K562 (cell line): ENCODE results near the gene RRP9. TPM values are rescaled to one million over a fixed set of nuclear protein-coding genes. Genes with fewer than 3 reads are reported as not detected.

Experiments used
- ATAC-seq: fragments of 200-7000 bp; cut with Tn5 transposase; 3 replicates; pipeline ENCODE4 v1.9.1; 2020; ENCODE audit warnings: moderate library complexity
- BruUV-seq: library from RNA; stranded (reverse); fragments of 400-500 nt; replicated peaks from 2 replicates; lab custom pipeline; 2021; lab: Mats Ljungman, UMichigan
- CTCF ChIA-PET: fragments of 300-600 bp; formaldehyde crosslinking; extraction: SDS; loops from one replicate; lab custom pipeline; 2021; ENCODE audit warnings: low intra/inter-chr PET ratio; lab: Yijun Ruan, JAX
- POLR2A ChIA-PET: fragments of 300-600, 350-650 bp; sonication (Branson Sonifier 250); formaldehyde crosslinking; extraction: SDS; loops from one replicate; lab custom pipeline; 2021; ENCODE audit warnings: antibody characterized with exemption, inconsistent platforms; lab: Yijun Ruan, JAX
- DNase-seq, 4 experiments: peaks; one replicate each; pipeline versions ENCODE4 v3.0.0 to v3.0.0-alpha.2; 2011 to 2018; ENCODE audit warnings: low spot score in 3 of 4, mixed read lengths in 3 of 4; ENCODE audit errors: extremely low read depth in 1 of 4
- FAIRE-seq: peaks from 2 replicates; lab custom pipeline; 2011; peaks lifted over from hg19 to GRCh38; lab: Jason Lieb, UNC
- H2AFZ ChIP-seq: 2 replicates; pipeline ENCODE4 v1.6.0; 2011; ENCODE audit warnings: low read depth, low read length, control low read depth, inconsistent platforms
- H3K27ac ChIP-seq: fragments of 200-600 bp; 3 replicates; pipeline ENCODE4 v1.8.0; 2011; ENCODE audit warnings: low read depth, mild to moderate bottlenecking, control low read depth, inconsistent platforms, low read length, moderate library complexity, mixed read lengths; ENCODE audit errors: extremely low read depth
- H3K27me3 ChIP-seq, 2 experiments: fragments of 300-600 bp in 1 of 2; 2 replicates in 1 of 2; 3 replicates in 1 of 2; pipeline versions ENCODE4 v1.6.0 to v1.8.0; 2011; ENCODE audit warnings: inconsistent platforms in 2 of 2, low read length in 2 of 2, mild to moderate bottlenecking in 1 of 2, mixed read lengths in 1 of 2, moderate library complexity in 1 of 2; ENCODE audit not compliant: control insufficient read depth in 2 of 2, insufficient read depth in 2 of 2
- H3K36me3 ChIP-seq: fragments of 300-600 bp; 3 replicates; pipeline ENCODE4 v1.8.0; 2011; ENCODE audit warnings: mild to moderate bottlenecking, low read length, inconsistent platforms; ENCODE audit not compliant: control insufficient read depth, insufficient read depth
- H3K4me1 ChIP-seq, 2 experiments: fragments of 200-600 bp in 1 of 2; replicated peaks in 1 of 2; 2 replicates in 1 of 2; 3 replicates in 1 of 2; pipeline versions ENCODE4 v1.5.1 to v1.8.0; 2011; ENCODE audit warnings: inconsistent platforms in 2 of 2, low read length in 2 of 2, mild to moderate bottlenecking in 1 of 2, mixed read lengths in 1 of 2, moderate library complexity in 1 of 2; ENCODE audit not compliant: control insufficient read depth in 2 of 2, insufficient read depth in 2 of 2
- H3K4me2 ChIP-seq: 2 replicates; pipeline ENCODE4 v1.6.1; 2011; ENCODE audit warnings: low read length, control low read depth, inconsistent platforms, mixed read lengths; ENCODE audit not compliant: insufficient read depth
- H3K4me3 ChIP-seq: fragments of 200-600 bp; sonication (generic), shearing (Covaris generic); 2 replicates; pipeline ENCODE4 v1.5.1; 2016; ENCODE audit warnings: control low read depth, inconsistent platforms
- H3K79me2 ChIP-seq: fragments of 200-600 bp; 3 replicates; pipeline ENCODE4 v1.8.0; 2011; ENCODE audit warnings: low read length, inconsistent platforms; ENCODE audit not compliant: control insufficient read depth, insufficient read depth
- H3K9ac ChIP-seq, 2 experiments: 2 replicates each; pipeline versions ENCODE4 v1.6.0 to v1.6.1; 2011; ENCODE audit warnings: low read depth in 2 of 2, low read length in 2 of 2, control low read depth in 1 of 2, inconsistent platforms in 1 of 2, mild to moderate bottlenecking in 1 of 2, mixed read lengths in 1 of 2; ENCODE audit not compliant: insufficient read depth in 1 of 2
- H3K9me1 ChIP-seq: one replicate; pipeline ENCODE4 v1.6.0; 2011; ENCODE audit warnings: inconsistent platforms, mild to moderate bottlenecking, low read length, moderate library complexity; ENCODE audit not compliant: control insufficient read depth, insufficient read depth
- H3K9me3 ChIP-seq: replicated peaks from 2 replicates; pipeline ENCODE4 v1.5.1; 2011; ENCODE audit warnings: low read depth, low read length, inconsistent platforms; ENCODE audit not compliant: control insufficient read depth, insufficient read depth
- H4K20me1 ChIP-seq: replicated peaks from 2 replicates; pipeline ENCODE4 v1.6.1; 2011; ENCODE audit warnings: low read length, inconsistent platforms, mixed read lengths; ENCODE audit not compliant: control insufficient read depth, insufficient read depth
- BHLHE40 ChIP-seq: IDR thresholded peaks from 2 replicates; pipeline ENCODE4 v1.6.1; 2011; ENCODE audit warnings: low read length, improper control_type of control experiment
- CHD2 ChIP-seq: IDR thresholded peaks from 2 replicates; pipeline ENCODE4 v1.6.1; 2011; ENCODE audit warnings: low read depth, low read length
- CHD4 ChIP-seq: fragments of 200-600 bp; sonication (generic); IDR thresholded peaks from 3 replicates; pipeline ENCODE4 v1.6.1; 2012; ENCODE audit warnings: low read depth, mild to moderate bottlenecking, mixed read lengths, low read length, inconsistent platforms; ENCODE audit not compliant: insufficient read depth, insufficient replicate concordance, poor library complexity, severe bottlenecking
- FOXM1 ChIP-seq, 2 experiments: fragments of 450-650 bp in 1 of 2; sonication (generic) in 1 of 2; formaldehyde crosslinking in 1 of 2; IDR thresholded peaks; 2 replicates each; pipeline versions ENCODE4 v1.6.1 to v1.9.0; 2017 to 2022; ENCODE audit warnings: low read depth in 2 of 2, mild to moderate bottlenecking in 2 of 2, missing genetic modification reagents in 1 of 2, moderate library complexity in 1 of 2
- HCFC1 ChIP-seq: IDR thresholded peaks from 2 replicates; pipeline ENCODE4 v1.6.1; 2012; ENCODE audit warnings: low read depth, low read length, improper control_type of control experiment
- HDAC3 ChIP-seq: fragments of 450-650 bp; IDR thresholded peaks from 2 replicates; pipeline ENCODE4 v1.6.1; 2018; ENCODE audit warnings: borderline replicate concordance, mild to moderate bottlenecking, moderate library complexity; ENCODE audit not compliant: partially characterized antibody
- HNRNPUL1 ChIP-seq: fragments of 200-400 bp; formaldehyde crosslinking; IDR thresholded peaks from 2 replicates; pipeline ENCODE4 v1.6.1; 2017; ENCODE audit warnings: low read length
- ILF3 ChIP-seq: fragments of 450-650 bp; IDR thresholded peaks from 2 replicates; pipeline ENCODE4 v1.6.1; 2018; ENCODE audit warnings: antibody characterized with exemption, mild to moderate bottlenecking, moderate library complexity, borderline replicate concordance
- NCOA4 ChIP-seq: fragments of 450-650 bp; IDR thresholded peaks from 2 replicates; pipeline ENCODE4 v1.6.1; 2018; ENCODE audit warnings: mild to moderate bottlenecking; ENCODE audit not compliant: partially characterized antibody
- PML ChIP-seq: IDR thresholded peaks from 2 replicates; pipeline ENCODE4 v1.6.1; 2012; ENCODE audit warnings: low read length, inconsistent platforms
- RAD51 ChIP-seq: fragments of 450-650 bp; IDR thresholded peaks from 2 replicates; pipeline ENCODE4 v1.7.1; 2016; ENCODE audit warnings: low read depth, mild to moderate bottlenecking, borderline replicate concordance
- RBM39 ChIP-seq: fragments of 200-400 bp; formaldehyde crosslinking; optimal IDR thresholded peaks from 2 replicates; pipeline ENCODE3; 2018; ENCODE audit warnings: low read depth, low read length
- SREBF2 ChIP-seq: sonication (generic); formaldehyde crosslinking; IDR thresholded peaks from 2 replicates; pipeline ENCODE4 v1.4.0; 2020; ENCODE audit warnings: mild to moderate bottlenecking, missing genetic modification reagents
- WGBS: fragments of 100-300 bp; shearing (Covaris generic); methylation state at CpG from one replicate; pipeline ENCODE4 v1.1.6; 2016; ENCODE audit warnings: low coverage, mixed read lengths; ENCODE audit not compliant: insufficient coverage; ENCODE audit errors: missing lambda C conversion rate; 5-methylcytosine and 5-hydroxymethylcytosine counted together
- in situ Hi-C: fragments of 300-500 bp; cut with MboI; formaldehyde crosslinking; loops from 4 replicates; pipeline ENCODE4 v1.15.0; 2018; ENCODE audit warnings: inconsistent platforms, mixed read lengths
- intact Hi-C: fragments of 100-400 bp; cut with micrococcal nuclease; formaldehyde crosslinking; loops from 2 replicates; pipeline ENCODE4 v1.14.2; 2022
- polyA plus RNA-seq, 8 experiments: library from polyadenylated mRNA; depleted of rRNA in 4 of 8; stranded (reverse) in 5 of 8; unstranded in 3 of 8; fragments of >200 nt; fragmentation: Nextera tagmentation in 2 of 8; fragmentation: Illumina TruSeq in 1 of 8; extraction: Ambion mirVana in 2 of 8; extraction: Trizol in 1 of 8; gene quantifications; 2 replicates each; pipeline versions ENCODE4 v1.2.1 to v1.2.3, GENCODE V29; 2011 to 2014; ENCODE audit warnings: inconsistent platforms in 1 of 8, missing spikeins in 1 of 8
- total RNA-seq, 7 experiments: library from RNA; depleted of rRNA in 6 of 7; stranded (reverse); fragments of >200 nt in 6 of 7; fragmentation: Illumina TruSeq in 2 of 7; extraction: Trizol in 2 of 7; gene quantifications; 2 replicates each; pipeline versions ENCODE4 v1.2.1 to v1.2.3, GENCODE V29; 2011 to 2021; ENCODE audit warnings: low replicate concordance in 1 of 7
- TF ChIP-seq, protein P1 (sequence below): sonication (generic); formaldehyde crosslinking; IDR thresholded peaks from 2 replicates; pipeline ENCODE4 v1.8.0; 2023; ENCODE audit warnings: mild to moderate bottlenecking, missing genetic modification reagents
- TF ChIP-seq, protein P2 (sequence below): sonication (generic); formaldehyde crosslinking; IDR thresholded peaks from 2 replicates; pipeline ENCODE4 v1.8.0; 2022; ENCODE audit warnings: mild to moderate bottlenecking, missing genetic modification reagents
- TF ChIP-seq, protein P3 (sequence below): IDR thresholded peaks from 2 replicates; pipeline ENCODE4 v1.6.1; 2016; ENCODE audit warnings: missing genetic modification characterization, missing compliant biosample characterization
- TF ChIP-seq, protein P4 (sequence below): fragments of 450-650 bp; formaldehyde crosslinking; IDR thresholded peaks from 2 replicates; pipeline ENCODE4 v1.4.0; 2020; ENCODE audit warnings: mild to moderate bottlenecking, mixed read lengths

The RRP9 gene
- total and polyA plus RNA-seq, 9 of the 15 experiments (the other 6 are each of a cell fraction or from before 2014, with no cell fraction given): 5.2 to 67.0 (median 45.9) TPM

DNA sequence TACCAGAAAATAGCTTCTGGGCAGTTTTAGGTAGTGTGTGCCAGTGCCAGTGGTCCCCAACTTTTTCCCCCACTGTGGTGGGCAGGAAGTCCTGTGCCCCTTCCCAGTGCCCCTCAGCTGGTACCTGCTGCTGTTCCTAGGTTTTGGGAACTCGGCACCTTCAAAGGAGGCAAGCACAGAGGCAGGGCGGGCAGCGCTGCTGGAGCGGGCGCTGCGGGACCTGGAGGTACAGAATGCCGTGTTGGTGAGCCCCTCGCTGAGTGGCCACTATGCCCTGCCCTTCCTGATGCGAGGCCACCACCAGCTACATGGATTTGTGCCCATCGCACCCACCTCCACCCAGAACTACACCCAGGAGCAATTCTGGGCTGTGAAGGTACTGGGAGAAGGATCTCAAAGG is 38.5 kb upstream of the RRP9 start:
- no peak for FAIRE-seq
- ATAC-seq: no peak
- Histone ChIP-seq H4K20me1 (no peaks in the 10 kb centered on the region), H2AFZ (no peak overlapping the region), H3K27me3 (no peaks in the 10 kb centered on the region), H3K4me2 (no peak overlapping the region), H3K36me3 (peaks cover 7% of the 10 kb centered on the region; the same call in 2 of the 3 replicates), H3K79me2 (peaks cover 41% of the 10 kb centered on the region), H3K9me3 (no peaks in the 10 kb centered on the region), H3K27ac (no peak overlapping the region), H3K9me1 (no peaks in the 10 kb centered on the region), H3K4me3 (no peak overlapping the region), H3K4me1 (peaks cover 30 to 63% of the 10 kb centered on the region in 2 experiments; a peak in 4 of 5 replicates), H3K9ac (peak overlapping the region in 1 of 2 experiments; percentile 83; a peak in 1 of 4 replicates)
- no peak for DNase-seq
- 100% methylated on average over 3 of the region's 10 CpGs for WGBS
- in situ Hi-C loops: no loop called here
- no TSS peak for BruUV-seq
- ChIA-PET CTCF (no interaction called here), POLR2A (interaction anchor here (5.2 kb wide), 1 partner anchor 13 kb away, joined by 105 read pairs; the partner anchor contains the start of gene RPL29)
- intact Hi-C loops: no loop called here
- no peak for TF ChIP-seq CHD2
- no peak for TF ChIP-seq PML
- TF ChIP-seq, protein P1, sequence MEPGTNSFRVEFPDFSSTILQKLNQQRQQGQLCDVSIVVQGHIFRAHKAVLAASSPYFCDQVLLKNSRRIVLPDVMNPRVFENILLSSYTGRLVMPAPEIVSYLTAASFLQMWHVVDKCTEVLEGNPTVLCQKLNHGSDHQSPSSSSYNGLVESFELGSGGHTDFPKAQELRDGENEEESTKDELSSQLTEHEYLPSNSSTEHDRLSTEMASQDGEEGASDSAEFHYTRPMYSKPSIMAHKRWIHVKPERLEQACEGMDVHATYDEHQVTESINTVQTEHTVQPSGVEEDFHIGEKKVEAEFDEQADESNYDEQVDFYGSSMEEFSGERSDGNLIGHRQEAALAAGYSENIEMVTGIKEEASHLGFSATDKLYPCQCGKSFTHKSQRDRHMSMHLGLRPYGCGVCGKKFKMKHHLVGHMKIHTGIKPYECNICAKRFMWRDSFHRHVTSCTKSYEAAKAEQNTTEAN: no peak
- no peak for TF ChIP-seq BHLHE40
- no peak for TF ChIP-seq SREBF2 (CRISPR knock-in tag)
- TF ChIP-seq, protein P2, sequence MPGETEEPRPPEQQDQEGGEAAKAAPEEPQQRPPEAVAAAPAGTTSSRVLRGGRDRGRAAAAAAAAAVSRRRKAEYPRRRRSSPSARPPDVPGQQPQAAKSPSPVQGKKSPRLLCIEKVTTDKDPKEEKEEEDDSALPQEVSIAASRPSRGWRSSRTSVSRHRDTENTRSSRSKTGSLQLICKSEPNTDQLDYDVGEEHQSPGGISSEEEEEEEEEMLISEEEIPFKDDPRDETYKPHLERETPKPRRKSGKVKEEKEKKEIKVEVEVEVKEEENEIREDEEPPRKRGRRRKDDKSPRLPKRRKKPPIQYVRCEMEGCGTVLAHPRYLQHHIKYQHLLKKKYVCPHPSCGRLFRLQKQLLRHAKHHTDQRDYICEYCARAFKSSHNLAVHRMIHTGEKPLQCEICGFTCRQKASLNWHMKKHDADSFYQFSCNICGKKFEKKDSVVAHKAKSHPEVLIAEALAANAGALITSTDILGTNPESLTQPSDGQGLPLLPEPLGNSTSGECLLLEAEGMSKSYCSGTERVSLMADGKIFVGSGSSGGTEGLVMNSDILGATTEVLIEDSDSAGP (CRISPR knock-in tag): no peak
- no peak for TF ChIP-seq CHD4
- no peak for TF ChIP-seq NCOA4
- TF ChIP-seq HDAC3: no peak
- TF ChIP-seq RAD51: no peak
- no peak for TF ChIP-seq FOXM1 (IDR thresholded peaks at IDR 0.05; ENCODE audit: low read depth)
- no peak for TF ChIP-seq FOXM1 (CRISPR knock-in tag; IDR thresholded peaks at IDR 0.05; ENCODE audit: low read depth)
- TF ChIP-seq RBM39: no peak
- TF ChIP-seq, protein P3, sequence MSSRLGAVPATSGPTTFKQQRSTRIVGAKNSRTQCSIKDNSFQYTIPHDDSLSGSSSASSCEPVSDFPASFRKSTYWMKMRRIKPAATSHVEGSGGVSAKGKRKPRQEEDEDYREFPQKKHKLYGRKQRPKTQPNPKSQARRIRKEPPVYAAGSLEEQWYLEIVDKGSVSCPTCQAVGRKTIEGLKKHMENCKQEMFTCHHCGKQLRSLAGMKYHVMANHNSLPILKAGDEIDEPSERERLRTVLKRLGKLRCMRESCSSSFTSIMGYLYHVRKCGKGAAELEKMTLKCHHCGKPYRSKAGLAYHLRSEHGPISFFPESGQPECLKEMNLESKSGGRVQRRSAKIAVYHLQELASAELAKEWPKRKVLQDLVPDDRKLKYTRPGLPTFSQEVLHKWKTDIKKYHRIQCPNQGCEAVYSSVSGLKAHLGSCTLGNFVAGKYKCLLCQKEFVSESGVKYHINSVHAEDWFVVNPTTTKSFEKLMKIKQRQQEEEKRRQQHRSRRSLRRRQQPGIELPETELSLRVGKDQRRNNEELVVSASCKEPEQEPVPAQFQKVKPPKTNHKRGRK: no peak
- TF ChIP-seq, protein P4, sequence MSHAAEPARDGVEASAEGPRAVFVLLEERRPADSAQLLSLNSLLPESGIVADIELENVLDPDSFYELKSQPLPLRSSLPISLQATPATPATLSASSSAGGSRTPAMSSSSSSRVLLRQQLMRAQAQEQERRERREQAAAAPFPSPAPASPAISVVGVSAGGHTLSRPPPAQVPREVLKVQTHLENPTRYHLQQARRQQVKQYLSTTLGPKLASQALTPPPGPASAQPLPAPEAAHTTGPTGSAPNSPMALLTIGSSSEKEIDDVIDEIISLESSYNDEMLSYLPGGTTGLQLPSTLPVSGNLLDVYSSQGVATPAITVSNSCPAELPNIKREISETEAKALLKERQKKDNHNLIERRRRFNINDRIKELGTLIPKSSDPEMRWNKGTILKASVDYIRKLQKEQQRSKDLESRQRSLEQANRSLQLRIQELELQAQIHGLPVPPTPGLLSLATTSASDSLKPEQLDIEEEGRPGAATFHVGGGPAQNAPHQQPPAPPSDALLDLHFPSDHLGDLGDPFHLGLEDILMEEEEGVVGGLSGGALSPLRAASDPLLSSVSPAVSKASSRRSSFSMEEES (CRISPR knock-in tag): no peak
- no peak for TF ChIP-seq HCFC1
- no peak for TF ChIP-seq ILF3
- TF ChIP-seq HNRNPUL1: no peak
